GM18505 (cell line): ENCODE data around the gene RNF213.

Experiments
- ATAC-seq: cut with Tn5 transposase; IDR thresholded peaks from one replicate; pipeline ENCODE4 v1.9.1; 2021; ENCODE audit not compliant: unreplicated experiment
- POLR2A ChIP-seq: IDR thresholded peaks from 4 replicates; pipeline ENCODE4 v1.6.1; 2011; ENCODE audit warnings: borderline replicate concordance; ENCODE audit not compliant: insufficient read depth, insufficient read length; ENCODE audit errors: extremely low read depth

The RNF213 gene

DNA sequence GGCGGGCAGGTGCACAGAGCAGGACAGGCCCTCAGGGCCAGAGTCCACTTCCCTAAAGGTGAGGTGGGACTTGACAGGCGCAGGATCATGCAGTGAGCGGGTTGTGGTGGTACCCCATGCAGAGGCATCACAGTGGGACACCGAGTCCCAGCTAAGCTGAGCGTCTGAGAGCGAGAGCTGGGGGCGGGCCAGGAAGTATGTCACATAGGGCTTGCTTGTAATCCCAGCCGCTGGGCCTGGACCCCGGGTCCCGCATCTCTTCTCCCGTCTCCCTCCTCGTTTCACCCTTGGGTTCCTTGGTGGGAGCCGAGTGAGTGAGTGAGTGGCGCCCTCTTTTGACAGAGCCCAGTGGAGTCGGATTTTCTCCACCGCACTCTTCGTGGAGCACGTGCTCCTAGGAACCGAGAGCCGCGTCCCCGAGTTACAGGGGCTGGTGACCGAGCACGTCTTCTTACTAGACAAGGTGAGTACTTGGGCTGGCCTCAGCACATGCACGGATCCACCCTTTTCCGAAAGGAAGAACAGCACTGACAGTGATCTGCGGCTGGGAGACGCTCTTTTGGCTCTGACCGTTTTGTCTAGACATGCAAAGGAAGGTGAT, 103.5 kb downstream of the RNF213 start:
- TF ChIP-seq POLR2A: no peak

DNA sequence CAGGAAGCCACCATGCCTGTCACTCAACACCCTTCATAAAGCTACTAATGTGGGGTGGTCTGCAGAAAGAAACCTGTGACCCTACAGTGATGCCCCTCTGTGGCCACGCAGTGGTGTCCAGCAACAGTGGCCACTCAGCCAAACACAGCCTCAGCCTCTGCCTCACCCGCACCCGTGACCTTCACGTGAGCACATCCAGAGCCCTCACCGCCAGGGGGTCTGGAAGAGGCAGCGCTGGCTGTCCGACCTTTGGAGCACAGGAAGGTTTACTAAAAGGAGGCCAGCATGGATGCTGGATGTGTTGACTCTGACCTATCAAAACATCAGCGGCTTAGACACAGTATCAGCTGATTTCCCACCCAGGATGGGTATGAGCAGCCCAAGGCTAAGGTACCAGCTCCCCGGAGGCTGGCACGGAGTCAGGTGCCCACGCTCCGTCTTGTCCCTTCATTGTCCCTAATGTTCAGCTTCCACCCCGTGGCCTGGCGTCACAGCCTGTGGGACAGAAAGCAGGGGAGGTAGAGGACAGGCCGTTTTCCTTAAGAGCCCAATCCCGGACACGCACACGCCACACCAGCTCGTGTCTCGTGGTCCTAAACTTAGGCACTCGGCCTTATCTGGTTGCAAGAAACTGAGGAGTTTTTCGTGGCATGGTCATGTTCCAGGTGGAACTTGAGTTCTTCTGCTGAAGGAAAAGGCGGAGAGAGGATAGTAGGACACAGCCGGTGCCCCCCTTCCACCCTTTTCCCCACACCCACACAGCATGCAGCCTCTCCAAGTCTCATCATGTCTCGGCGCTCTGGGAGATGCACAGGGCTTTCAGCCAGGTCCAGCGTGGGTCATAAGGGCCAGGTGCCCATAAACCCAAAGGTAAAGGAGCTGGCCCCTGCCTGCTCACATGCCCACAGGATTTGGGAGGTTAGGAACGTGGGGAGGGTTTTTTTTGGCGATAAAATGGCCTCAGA, 104.6 kb downstream of the RNF213 start:
- no peak for TF ChIP-seq POLR2A
- ATAC-seq: no peak

More for the DNA sequence above, 103.5 kb downstream of the RNF213 start:
- no peak for ATAC-seq

DNA sequence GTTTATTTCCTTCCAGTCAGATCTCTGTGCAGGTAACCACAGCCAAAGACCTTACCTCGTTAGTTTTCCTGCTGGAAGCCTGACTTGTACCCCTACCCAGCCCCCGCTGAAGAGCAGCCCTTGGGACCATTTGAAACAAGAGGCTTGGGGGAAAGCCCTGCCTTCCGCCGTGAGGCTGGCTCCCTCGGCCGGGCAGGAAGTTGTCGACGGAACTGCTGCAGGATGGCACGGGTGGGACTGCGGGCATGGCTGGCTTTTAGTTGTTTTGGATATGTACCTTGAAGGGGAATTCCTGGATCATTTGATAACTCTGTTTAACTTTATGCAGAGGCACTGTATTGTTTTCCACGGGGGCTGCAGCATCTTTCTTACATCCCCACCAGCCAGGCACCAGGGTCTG, 105.3 kb downstream of the RNF213 start:
- no peak for ATAC-seq

DNA sequence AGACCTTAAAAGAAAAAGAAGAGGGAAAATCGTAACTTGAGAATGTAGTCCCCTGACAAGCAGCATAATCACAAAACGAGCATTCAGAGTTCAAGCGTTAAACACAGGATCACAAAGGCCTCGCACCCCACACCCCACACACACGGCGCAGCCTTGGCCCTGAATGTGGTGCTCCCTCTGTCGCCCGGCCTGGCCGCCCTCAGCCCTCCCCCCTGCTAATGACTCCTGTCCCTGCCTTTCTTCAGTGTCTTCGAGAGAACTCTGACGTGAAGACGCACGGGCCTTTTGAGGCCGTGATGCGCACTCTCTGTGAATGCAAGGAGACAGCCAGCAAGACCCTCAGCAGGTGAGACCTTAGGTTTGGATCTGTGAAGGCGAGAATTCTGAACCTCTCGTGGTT, 106.9 kb downstream of the RNF213 start:
- TF ChIP-seq POLR2A: no peak

More for the DNA sequence above, 105.3 kb downstream of the RNF213 start:
- TF ChIP-seq POLR2A: no peak

DNA sequence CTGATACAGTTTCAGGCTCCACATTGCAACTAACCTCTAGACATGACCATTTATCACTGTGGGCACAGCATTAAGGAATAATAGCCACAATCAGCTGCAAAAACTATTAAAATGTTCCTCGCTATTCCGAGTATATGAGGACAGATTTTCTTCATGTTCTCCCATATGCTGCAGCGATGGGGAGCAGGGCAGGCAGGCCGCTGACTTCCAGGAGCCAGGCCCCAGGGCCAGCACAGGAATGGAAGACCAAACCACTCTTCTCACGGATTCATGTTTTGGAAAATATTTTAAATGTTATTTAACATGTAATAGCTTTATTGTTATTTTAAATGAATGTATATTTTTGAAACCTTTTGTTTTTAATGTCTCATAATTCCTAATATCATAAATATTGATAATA, 110.5 kb downstream of the RNF213 start:
- ATAC-seq: no peak
- TF ChIP-seq POLR2A: no peak

More for the DNA sequence above, 106.9 kb downstream of the RNF213 start:
- no peak for ATAC-seq

DNA sequence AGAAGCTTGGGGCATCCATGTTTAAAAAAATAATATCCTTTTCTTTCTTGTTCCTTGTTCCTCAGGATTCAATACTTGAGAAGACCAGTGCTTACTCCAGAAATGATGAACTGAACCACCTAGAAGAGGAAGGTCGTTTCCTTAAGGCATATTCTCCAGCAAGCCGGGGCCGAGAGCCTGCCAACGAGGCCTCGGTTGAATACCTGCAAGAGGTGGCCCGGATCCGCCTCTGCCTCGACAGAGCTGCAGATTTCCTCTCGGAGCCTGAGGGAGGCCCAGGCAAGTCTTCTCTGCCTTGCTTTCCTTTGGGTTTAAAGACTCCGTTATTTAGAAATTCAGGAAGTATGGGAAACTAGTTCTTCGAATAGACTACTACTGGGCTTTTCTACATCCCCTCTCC, 111.8 kb downstream of the RNF213 start:
- no peak for TF ChIP-seq POLR2A
- no peak for ATAC-seq

DNA sequence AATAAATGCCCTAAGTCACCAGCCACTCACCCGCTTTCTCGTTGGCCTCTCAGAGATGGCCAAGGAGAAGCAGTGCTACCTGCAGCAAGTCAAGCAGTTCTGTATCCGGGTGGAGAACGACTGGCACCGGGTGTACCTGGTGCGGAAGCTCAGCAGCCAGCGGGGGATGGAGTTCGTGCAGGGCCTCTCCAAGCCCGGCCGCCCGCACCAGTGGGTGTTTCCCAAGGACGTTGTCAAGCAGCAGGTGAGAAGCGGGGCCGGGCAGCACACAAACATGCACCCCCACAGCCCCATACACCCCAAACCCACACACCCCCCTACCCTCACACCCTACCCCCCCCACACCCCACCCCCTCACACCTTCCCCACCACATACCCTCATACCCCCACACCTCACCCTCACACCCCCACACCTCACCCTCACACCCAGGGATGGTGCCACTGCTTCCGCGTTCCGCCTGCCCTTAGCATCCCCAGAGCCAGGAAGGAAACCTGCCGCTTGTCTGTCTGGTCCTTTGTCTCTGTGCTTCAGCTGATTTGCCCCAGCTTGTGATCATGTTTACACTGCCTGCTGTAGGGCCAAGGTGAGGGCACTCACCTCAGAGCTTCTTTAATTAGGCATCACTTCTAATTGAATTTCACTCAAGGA, 112.4 kb downstream of the RNF213 start:
- no peak for TF ChIP-seq POLR2A
- no peak for ATAC-seq

DNA sequence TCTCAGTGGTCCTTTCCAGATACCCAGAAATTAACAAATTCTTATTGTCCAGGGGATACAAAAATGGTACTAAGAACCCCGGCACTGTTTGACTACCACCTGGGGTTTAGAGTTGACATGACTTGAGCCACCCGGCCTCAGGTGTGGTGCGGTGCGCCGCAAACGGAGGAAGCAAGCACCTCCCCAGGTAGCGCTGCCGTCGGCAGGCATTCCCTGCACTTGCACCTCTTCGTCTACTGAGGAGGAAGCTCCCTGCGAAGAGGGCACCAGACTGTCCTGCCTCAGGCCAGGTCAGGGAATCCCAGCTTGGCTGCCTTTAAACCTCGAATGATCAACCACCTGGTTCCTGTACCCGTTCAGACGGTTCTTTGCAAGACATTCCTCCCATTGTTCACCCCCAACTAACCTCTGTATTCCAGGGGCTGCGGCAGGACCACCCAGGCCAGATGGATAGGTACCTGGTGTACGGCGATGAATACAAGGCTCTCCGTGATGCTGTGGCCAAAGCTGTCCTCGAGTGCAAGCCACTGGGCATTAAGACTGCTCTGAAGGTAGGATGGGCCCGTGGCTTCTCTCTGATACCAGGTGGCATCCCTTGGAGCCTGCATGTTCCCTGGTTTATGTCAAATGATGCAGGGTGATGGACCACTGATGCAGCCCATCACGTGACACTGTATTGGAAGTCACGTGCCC, 113.5 kb downstream of the RNF213 start:
- ATAC-seq: no peak
- TF ChIP-seq POLR2A: no peak

DNA sequence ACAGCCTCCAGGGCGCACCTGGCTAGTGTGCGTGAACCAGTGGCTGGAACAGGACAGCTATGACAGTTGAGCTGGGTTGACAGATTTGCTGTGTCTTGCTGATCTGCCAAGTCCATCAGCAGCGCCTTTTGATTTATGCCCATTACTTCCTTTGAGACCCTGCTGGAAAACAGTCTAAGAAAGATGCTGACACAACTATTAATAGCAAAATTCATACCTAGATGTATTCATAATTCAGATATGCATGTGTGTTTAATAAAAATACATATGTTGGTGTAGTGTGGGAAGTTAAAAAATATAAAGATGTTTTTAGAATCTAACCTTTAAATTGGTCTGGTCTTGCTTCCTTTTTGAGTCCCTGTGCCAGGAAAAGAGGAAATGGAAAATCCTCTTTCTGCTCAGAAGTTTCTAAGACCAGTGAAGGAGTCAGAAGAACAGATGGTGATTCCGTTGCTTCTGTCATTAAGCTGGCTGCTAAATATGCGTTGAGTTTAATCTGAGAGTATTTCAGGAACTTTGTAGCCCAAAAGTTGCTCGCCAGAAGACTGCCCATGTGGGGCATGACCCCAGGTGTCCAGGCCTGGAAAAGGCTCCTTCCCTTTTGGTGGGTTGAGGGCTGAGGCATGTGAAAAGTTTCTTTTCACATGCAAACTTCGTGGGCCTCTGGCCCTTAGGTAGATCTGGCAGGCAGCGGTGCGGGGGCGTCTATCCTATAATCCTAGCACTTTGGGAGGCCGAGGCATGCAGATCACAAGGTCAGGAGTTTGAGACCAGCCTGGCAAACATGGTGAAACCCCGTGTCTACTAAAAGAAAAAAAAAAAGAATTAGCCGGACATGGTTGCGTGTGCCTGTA, 114.3 kb downstream of the RNF213 start:
- no peak for ATAC-seq
- no peak for TF ChIP-seq POLR2A

DNA sequence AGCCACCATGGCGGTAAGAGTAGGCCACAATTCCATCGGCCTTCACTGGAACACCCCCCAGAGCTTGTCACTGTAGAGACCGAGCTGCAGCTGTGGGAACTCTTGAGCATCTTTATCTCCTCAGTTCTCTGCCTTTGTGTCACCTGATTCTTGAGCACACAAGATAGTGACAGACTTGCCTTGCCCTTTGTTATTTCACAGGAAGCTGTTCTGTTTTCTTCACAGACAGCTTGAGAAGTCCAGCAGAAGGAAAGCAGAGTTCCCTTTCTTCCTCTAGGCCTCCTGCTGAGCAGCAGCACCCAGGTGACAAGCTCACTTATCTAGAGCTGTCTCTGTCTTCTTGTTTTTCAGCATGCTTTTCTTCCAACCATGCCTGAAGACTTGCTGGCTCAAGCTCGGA, 115.9 kb downstream of the RNF213 start:
- ATAC-seq: no peak
- TF ChIP-seq POLR2A: no peak

DNA sequence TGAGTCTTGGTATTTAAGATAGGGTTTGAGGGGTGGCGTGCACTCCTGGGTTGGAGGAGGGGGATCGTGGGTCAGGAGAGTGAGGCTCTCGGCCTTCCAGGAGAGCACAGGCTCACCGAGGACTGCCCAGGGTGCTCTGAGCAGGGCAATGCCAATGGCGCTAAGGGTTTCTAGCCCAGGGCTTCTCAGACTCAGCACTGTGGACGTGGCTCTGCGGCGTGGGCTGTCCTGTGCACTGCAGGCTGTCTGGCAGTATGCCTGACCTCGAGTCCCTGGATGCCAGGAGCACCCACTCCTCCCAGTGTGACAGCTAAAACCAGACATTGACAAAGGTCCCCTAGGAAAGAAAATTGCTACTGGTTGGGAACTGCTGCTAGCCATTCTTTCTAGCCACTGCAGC, 117.1 kb downstream of the RNF213 start:
- TF ChIP-seq POLR2A: no peak
- ATAC-seq: no peak

DNA sequence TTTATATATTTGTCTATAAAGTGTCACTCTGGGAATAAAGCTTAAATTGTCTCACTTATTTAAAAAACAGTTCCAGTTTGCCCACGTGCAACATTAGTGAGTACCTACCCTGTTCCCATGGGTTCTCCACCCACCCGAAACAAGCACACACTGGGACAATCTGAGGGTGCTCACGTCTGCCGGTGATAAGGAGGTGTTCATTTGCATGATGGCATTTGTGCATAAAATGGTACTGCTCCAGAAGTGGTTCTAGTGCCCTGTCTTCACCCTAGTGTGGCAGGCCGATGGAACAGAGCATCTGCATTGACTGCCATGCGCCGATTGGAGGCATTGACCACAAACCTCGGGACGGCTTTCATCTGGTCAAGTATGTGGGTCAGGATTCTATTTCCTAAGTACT, 118.7 kb downstream of the RNF213 start:
- TF ChIP-seq POLR2A: no peak
- ATAC-seq: no peak

DNA sequence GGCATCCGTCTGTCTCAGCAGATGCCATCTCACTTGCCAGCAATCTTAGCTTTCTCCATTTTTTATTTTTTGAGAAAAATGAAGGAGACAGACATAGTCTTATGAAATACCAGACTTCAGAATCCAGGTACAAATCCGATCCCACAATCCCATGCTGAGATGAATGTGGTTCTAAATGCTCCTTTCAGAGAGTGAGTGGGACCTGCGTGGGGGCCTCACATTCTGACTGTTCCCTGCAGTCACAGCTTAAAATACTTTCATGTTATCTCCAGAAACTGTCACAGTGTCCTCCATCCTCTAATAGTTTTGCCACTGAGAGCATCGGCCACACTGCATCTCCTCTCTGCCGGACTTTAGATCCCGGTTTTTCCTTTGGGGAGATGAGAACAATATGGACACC, 119.4 kb downstream of the RNF213 start:
- TF ChIP-seq POLR2A: no peak
- no peak for ATAC-seq

DNA sequence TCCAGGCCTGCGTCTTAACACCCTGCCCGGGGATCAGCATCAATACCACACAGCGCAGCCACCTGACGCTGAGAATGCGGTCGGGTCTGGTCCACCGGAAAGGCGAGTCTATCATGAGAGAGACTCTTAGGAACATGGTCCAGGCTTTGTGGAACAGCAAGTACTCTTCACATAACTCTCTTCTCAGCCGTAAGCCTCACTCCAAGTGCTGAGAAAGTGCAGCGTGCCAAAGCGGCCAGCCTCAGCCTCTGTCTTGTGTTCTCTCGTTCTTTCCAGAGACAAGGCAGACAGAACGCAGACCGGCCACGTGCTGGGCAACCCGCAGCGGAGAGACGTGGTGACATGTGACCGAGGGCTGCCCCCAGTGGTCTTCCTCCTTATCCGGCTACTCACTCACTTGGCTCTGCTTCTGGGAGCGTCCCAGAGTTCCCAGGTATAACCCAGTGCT, 119.9 kb downstream of the RNF213 start:
- TF ChIP-seq POLR2A: no peak
- no peak for ATAC-seq
